Cerebellar cortex (tissue), 1 donor: ENCODE measurements around the gene PTBP3.
"Not testable (repeated sequence)": the region's sequence is repeated elsewhere in the genome, so short reads cannot be mapped to it uniquely, and the experiment has no call there.

Experiments used
- DNase-seq: peaks from one replicate; pipeline ENCODE4 v3.0.0-alpha.2; 2015; ENCODE audit warnings: low spot score

PTBP3 gene

DNA sequence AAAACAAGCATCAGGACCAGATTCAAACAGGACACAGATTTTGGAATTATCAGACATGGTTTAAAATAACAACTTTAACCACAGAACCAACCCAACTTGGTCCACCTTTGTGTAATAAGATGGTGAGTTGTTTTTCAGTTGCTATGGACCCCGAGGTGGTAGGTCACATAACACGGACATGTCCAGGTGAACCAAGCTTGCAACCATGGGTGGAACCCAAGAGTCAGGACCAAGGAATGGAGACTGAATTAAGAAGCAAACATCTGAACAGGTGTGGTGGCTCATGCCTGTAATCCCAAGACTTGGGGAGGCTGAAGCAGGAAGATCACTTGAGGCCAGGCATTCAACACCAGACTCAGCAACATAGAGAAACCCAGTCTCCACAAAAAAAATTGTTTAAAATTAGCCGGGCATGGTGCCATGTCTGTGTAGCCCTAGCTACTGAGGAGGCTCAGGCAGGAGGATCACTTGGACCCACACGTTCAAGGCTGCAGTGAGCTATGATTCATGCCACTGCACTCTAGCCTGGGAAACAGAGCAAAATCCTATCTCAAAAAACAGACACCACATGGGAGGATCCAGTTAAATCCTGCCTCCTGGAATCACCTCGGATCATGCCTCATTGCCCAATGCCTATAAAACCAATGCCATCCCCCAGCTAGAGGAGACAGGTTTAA lies 10.6 kb downstream of the PTBP3 start:
- DNase-seq = no peak

DNA sequence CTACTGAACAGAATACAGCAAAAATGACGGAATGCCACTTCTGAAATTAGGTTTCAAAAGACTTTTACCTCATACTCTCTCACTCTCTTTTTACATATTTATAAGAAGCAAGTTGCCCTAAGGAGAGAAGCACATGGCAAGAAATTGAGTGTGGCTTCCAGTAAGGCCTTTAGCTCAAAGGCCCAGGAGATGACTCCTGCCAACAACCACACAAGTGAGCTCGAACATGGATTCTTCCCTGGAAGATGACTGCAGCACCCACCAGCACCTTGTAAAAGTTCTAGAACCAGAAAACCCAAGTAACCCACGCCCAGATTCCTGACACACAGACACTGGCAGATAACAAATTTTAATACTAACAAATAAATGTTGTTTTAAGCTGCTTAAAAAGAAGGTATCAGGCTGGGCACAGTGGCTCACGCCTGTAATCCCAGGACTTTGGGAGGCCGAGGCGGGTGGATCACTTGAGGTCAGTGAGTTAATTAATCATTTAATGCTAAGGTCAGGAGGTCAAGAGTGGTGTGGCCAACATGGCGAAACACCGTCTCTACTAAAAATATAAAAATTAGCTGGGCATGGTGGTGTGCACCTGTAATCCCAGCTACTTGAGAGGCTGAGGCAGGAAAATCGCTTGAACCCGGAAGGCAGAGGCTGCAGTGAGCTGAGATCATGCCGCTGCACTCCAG lies 17.0 kb downstream of the PTBP3 start:
- DNase-seq = no peak

DNA sequence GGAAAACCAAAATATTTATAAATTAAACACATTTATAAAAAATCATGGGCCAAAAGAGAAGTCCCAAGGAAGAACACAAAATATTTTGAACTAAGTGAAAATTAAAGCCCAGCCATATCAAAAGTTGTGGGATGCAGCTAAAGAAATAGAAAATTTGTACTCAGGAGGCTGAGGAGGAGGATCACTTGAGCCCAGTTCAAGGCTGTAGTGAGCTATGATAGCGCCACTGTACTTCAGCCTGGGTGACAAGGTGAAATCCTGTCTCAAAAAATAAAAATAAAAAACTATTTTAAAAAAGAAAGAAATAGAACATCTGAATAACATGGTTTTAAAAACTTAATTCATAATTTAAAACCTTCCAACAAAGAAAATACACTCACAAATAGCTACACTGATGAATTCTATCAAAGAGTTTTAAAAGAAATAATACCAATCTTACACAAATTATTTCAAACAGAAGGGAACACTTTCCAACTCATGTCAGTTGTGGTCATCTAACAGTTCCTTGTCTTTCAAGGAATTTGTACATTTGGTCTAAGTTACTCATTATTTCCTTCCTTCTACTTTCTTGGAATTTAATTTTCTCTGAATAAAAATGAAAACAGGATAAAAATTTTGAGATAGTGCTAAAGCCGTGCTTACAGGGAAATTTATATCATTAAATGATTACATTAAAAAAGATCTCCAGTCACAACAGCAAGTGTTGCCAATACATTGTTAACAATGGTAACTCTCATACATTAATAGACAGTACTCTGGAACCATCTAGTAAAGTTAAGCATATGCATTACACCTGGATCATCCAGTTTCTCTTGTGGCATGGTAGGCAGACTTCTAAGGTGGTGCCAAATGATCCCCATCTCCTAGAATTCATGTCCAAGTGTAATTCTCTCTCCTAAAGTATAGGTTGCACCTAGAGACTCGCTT lies 17.8 kb downstream of the PTBP3 start:
- no peak for DNase-seq

DNA sequence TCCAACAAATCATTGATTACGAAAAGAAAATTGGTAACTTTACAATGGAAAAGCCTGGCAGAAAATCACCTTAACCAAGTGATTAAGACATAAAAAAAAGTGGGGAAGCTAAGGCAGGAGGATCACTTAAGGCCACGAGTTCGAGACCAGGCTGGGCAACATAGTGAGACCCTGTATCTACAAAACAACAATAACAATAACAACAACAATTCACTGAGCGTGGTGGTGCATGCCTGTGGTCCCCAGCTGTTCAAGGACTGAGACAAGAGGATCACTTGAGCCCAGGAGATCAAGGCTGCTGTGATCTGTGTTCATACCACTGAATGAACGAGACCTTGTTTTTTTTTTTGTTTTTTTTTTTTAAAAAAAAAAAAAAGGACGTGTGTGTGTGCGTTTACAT lies 21.3 kb downstream of the PTBP3 start:
- DNase-seq = no peak

DNA sequence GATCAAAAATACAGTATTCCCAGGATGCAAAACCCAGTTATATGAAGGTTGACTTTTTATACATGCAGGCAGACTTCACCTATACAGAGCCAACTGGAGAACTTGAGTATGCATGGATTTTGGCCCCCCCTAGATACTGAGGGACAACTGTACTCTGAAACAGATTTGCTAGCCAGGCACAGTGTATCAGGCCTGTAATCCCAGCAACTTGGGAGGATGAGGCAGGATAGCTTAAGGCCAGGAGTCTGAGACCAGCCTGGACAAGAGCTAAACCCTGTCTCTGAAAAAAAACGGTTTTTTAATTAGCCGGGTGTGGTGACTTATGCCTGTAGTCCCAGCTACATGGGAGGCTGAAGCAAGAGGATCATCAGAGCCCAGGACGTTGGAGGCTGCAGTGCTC lies 21.9 kb downstream of the PTBP3 start:
- DNase-seq = no peak

DNA sequence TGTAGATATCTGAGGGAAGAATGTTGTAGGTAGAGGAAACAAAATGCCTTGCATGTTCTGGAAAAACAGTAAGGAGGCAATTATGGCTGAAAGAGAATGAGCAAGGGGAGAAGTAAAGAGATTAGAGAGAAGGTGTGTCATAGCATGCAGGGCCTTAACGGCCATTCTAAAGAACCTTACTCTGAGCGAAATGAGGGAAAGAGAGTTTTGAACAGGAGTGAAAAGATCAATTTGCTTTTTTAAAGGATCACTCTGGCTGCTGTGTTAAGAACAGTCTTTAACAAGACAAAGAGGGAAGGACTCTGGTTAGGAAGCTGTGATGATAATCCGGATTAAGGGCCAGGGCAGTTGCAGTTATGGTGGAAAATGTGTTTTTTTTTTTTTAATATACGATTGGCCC lies 22.6 kb downstream of the PTBP3 start:
- DNase-seq = no peak

DNA sequence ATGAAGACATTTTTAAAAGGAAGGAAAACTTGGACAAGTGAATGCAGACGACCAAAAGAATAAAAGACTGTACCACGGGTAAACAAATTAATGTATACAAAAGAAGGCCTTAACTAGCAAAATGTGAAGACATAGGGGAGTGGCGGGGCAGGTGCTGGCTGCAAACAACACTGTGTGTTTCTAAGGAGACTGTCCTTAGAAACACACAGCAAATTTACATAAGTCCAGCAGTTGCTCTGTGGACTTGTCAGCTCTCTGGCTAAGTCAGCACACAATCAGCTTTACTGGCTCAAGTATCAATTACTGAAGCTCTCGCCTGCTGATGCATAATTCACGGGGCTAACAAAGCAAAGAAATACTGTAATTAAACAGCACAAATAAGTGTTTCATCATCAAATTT lies 24.8 kb downstream of the PTBP3 start:
- DNase-seq = no peak

DNA sequence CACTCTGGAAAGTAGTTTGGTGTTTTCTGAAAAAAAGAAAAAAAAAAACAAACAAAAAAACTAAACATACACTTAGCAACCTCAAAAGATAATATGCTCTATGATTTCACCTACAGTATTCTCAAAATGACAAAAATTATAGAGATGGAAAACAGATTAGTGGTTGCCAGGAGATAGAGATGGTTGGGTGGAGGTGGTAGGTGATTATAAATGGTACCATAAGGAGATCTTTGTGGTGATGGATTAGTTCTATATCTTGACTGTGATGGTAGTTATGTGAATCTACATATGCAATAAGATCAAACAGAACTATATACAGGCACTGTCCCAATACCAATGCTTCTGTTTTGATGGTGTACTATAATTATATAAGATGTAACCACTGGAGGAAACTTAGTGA lies 32.0 kb downstream of the PTBP3 start:
- no peak for DNase-seq

DNA sequence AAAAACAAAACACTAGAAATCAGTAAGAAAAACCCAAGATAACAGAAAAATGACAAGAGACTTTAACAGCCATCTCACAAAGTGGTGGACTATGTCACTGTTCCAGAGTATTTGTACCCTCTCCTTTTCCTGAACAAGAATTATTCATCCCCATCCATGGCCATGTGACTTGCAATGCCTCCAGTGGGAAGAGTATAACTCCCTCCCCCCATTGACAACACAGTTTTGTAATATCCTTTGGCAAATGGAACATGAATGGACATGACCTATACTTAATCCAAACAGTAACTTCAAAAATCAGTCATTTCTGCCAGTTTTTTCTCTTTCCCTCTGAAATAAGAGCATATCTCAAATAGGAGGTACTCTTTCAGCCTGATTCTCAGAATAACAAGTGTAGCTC lies 33.9 kb downstream of the PTBP3 start:
- DNase-seq = no peak

DNA sequence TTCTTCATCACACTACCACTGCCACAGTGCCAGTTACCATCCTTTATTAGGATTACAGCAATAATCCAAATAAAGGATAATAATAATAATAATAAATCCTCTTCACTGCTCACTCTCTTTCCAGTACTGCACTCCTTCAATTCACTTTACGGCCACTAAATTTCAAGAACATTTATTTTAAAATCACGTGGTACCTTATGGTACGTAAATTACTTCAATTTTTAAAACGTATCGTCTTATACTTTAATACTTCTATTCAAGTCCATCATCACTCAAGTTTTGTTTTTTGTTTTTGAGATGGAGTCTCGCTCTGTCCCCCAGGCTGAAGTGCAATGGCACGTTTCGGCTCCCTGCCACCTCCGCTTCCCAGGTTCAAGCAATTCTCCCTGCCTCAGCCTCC lies 36.5 kb downstream of the PTBP3 start:
- no peak for DNase-seq

DNA sequence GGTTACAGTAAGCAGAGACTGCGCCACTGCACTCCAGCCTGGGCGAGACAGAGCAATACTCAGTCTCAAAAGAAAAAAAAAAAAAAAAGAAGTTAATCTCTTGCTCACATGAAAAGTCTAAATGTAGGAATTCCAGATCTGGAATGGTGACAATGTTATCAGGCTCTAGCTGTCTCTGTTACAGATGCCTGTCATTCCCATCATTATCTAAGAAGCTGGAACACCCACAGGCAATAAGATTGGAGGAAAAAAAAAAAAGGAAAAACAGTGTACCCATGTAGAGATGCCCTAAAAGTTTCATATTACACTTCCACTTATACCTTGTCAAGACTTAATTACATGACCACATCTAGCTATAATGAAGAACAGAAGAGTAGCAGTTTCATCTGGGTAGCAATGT lies 38.2 kb downstream of the PTBP3 start:
- no peak for DNase-seq

DNA sequence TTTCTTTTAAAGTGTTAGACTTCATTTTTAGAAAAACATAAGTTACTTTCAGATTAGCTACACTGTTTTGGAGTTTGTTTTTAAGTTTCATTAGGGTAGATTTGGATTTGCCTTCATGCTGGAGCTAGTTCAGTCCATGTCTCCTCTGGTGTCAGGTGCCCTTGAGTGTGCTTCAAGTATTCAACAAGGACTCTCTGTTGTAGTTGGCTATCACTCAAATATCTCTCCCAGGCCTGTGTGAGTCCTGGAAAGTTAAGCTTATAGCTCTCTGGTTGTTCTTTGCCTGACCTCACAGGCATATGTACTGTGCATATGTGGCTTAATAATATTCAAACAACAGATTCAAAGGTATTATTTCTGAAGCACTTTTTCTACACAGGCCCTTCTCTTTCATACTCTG lies 45.4 kb downstream of the PTBP3 start:
- no peak for DNase-seq

DNA sequence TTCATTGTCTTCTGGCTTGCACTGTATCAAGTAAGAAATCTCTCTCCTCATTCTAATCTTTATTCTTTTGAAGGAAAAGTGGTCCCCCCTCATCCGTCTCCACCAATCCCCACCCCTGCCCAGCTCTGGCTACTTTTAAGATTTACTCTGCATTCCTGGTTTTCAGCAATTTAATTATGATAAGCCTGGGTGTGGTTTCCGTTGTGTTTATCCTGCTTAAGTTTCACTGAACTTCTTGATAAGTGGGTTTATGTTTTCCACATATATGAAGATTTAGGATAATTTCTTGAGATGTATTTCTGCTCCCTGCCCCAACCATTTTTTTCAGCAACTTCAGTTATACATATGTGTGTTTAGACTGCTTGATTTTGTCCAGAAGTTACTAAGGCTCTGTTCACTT lies 46.5 kb downstream of the PTBP3 start:
- no peak for DNase-seq

DNA sequence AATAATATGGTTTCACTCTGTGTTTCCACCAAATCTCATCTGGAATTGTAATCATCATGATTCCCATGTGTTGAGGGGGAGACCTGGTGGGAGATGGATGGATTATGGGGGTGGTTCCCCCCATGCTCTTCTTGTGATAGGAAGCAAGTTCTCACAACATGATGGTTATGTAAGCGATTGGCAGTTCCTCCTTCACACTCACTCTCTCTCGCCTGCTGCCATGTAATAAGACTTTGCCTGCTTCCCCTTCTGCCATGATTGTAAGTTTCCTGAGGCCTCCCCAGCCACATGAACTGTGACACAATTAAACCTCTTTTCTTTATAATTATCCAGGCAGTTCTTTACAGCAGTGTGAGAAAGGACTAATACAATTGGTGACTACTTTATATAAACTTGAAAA lies 48.4 kb downstream of the PTBP3 start:
- no peak for DNase-seq

DNA sequence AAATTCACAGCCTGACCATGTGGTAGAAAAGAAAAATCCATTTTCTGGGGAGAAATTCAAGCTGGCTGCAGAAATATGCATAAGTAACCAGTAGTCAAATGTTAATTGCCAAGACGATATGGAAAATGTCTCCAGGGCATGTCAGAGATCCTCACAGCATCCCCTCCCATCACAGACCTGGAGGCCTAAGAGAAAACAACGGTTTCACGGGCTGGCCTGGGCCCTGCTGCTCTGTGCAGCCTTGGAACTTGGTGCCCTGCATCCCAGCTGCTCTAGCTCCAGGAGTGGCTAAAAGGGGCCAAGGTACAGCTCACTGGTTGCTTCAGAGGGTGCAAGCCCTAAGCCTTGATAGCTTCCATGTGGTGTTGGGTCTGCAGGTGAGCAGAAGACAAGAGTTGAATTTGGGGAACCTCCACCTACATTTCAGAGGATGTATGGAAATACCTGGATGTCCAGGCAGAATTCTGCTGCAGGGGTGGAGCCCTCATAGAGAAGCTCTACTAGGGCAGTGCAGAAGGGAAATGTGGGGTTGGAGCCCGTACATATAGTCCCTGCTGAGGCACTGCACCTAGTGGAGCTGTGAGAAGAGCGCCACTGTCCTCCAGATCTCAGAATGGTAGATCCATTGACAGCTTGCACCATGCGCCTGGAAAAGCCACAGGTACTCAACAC lies 49.7 kb downstream of the PTBP3 start:
- DNase-seq = no peak

DNA sequence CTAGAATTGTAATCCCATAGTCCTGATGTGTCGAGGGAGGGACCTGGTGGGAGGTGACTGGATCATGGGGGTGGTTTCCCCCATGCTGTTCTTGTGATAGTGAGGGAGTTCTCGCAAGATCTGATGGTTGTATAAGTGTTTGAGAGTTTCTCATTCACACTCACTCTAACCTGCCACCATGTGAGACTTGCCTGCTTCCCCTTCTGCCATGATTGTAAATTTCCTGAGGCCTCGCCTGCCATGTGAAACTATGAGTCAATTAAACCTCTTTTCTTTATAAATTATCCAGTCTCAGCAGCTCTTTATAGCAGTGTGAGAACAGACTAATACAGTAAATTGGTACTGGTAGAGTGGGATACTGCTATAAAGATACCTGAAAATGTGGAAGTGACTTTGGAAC lies 50.6 kb downstream of the PTBP3 start:
- not testable (repeated sequence) for DNase-seq

DNA sequence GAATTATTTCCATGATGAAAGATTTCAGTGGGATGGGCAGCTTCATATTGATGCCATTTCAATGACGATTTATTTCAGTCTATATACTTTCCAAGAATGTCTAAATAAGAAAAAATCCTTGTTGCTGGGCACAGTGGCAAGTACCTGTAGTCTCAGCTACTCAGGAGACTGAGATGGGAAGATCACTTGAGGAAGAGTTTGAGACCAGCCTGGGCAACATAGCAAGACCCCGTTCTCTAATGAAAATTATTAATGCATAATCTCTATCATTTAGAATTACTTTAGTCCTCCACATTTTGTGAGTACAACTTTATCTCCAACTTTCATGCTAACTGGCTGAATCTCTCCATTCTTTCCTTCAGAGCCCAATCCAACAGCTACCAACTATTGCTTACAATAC lies 52.5 kb downstream of the PTBP3 start:
- DNase-seq = no peak

DNA sequence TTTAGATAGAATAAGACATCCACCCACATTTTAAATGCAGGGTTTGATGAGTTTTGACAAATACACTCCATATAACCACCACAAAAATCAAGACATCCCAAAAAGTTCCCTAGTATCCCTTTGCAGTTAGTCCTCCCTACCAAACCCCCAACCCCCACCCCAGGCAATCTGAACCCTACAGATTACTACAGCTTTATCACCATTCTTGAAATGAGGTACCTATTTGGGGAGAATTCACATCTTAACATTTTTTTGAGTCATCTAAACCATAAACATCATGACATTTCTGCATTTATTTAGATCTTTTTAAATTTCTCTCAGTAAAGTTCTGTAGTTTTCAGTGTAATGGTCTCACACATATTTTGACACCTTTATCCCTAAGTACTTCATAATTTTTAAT lies 53.9 kb downstream of the PTBP3 start:
- DNase-seq = no peak

DNA sequence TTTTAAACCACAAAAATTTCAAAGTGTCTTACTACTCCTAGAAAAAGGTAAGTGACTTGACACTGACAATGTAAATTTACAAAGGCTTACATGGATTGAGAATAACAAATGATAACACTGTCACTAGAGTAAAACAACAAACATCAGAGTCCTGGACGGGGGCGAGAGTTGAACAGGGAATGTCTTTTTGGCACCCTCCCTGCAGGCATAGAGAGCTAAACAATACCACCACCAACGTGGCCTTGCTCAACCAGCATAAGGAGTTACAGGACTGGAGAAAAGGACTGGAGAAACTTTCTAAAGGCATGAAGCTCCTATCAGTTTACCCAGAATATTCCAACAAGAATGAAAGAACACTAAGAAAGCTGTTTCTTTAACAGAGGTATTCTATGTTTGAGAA lies 55.3 kb downstream of the PTBP3 start:
- no peak for DNase-seq

DNA sequence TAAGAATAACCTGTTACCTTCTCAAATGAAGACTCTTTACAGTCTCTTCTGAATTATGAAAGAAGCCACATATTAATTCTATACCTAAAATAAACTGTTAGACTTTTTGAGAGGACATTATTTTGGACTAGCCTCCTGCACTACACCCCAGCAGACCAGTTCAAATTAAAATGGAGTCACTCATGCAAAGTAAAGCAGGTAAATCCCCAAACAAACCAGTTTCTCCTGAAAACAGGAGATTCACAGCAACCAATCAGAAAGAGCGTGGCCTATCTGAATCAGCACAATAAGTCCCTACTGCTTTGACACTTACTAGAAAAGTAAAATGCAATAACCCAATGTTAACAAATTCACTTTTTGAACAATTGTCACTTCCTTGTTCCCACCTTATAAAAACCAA lies 58.8 kb downstream of the PTBP3 start:
- no peak for DNase-seq

DNA sequence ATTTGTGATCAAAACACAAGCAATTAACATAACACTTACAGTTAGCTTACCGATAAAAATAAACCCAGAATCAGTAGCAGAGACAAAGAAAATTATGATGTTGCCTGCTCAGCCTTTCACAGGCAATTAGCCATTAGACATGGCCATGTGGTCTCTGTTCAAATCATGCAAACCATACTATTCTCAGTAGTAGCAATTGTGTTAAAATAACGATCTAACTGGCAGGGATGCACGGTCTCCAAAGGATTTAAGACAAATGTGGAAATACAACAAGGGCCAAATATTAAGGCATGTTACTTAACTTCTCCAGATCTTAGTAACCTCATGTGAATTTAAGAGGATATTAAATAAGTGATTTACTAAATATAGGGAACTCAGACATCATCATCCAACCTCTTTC lies 59.5 kb downstream of the PTBP3 start:
- DNase-seq = no peak

DNA sequence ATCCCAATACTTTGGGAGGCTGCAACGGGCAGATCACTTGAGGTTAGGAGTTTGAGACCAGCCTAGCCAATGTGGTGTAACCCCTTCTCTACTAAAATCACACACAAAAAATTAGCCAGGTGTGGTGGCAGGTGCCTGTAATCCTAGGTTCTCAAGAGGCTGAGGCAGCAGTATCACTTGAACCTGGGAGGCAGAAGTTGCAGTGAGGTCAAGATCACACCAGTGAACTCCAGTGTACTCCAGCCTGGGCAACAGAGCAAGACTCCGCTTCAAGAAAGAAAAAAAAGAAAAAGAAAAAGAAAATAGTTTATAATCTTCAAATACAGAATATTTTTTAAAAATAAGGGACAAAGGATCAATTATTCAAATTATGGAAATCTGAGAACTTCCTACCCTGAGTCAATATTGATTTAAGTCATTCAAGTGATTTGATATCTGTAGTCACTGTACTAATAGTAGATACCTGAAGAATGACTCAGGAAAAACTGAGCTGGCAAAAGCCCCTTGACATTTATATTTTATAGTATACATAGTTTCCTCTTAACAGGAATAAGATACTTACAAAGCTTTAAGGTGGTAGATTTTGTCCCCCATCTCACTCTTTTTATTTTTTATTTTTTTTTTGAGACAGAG lies 61.8 kb downstream of the PTBP3 start:
- DNase-seq = no peak
